ENCODE results near the gene NT5DC3.

DNA sequence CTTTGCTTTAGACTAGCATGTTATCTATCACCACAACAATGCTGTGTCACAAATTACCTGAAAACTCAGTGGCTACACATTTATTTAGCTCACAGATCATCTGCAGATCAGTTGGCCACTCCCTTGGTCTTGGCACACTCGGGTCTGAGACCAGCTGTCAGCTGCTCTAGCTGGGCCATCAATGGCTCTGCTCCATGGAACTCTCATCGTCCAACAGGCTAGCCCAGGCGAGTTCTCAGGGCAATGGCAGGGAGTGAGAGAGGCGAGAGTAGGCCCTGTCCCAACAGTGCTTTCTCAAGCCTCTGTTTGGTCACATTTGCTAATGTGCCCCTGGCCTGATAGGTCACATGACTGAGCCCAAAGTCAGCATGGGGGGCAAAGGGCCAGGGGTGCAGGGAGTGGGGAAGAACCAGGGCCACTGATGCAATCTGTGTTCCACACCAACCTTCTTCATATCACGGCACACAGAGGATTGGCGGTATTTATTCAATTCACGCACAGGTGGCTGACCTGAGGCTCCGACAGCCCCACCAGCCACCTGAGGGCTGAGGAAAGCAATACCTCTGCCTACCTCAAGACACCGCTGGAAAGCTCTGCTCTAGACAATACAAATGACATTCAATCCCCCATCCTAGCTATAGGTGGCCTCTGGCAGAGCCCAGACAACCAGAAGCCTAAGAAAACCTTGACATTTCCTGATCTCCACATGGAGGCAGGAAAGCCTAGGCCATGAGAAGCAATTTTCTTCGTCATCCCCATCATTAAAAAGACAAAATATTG is 82.5 kb downstream of the NT5DC3 start:
- no peak for TF ChIP-seq POLR2AphosphoS5 (IDR thresholded peaks at IDR 0.05; ENCODE audit: low read depth, low read length)
- TF ChIP-seq POLR2A (IDR thresholded peaks at IDR 0.05; ENCODE audit: low read depth, low read length) = no peak
- TF ChIP-seq SPI1 (IDR thresholded peaks at IDR 0.05; ENCODE audit: low read depth, low read length) = no peak
- no peak for TF ChIP-seq PAX5 (IDR thresholded peaks at IDR 0.05; ENCODE audit: insufficient read depth, low read length, severe bottlenecking)
